Measurements from ENCODE around the gene IP6K1.

The IP6K1 gene

GRCh38 chr3:49745986-49746385, 40.4 kb downstream of the IP6K1 start:
- ATAC-seq (replicated peaks; ENCODE audit: extremely low read depth, poor library complexity, severe bottlenecking) (no peak), DNase-seq (ENCODE audit: low spot score in 2 of 2) (no peak)
- Mint-ChIP-seq H3K27ac (ENCODE audit: low read depth) (no peak overlapping the region), H3K36me3 (ENCODE audit: insufficient read depth) (peaks cover 30% of the 10 kb centered on the region), H3K9me3 (no peaks in the 10 kb centered on the region), H3K4me3 (no peak overlapping the region), H3K4me1 (peaks cover 26% of the 10 kb centered on the region), H3K27me3 (no peaks in the 10 kb centered on the region)

- H3K9me3 Mint-ChIP-seq = no peaks in the 10 kb centered on the region
- H3K4me1 Mint-ChIP-seq = peaks cover 15% of the 10 kb centered on the region
- H3K36me3 Mint-ChIP-seq (ENCODE audit: insufficient read depth) = peaks cover 36% of the 10 kb centered on the region
- no peak for DNase-seq (ENCODE audit: low spot score in 2 of 2)
- H3K27me3 Mint-ChIP-seq = no peaks in the 10 kb centered on the region
- no peak for ATAC-seq (replicated peaks; ENCODE audit: extremely low read depth, poor library complexity, severe bottlenecking)
- no peak overlapping the region for H3K4me3 Mint-ChIP-seq
- H3K27ac Mint-ChIP-seq (ENCODE audit: low read depth) = peak overlapping the region; percentile 23
These were observed 45.9 kb downstream of the IP6K1 start for GRCh38 chr3:49740427-49740826.

- no peak for DNase-seq (ENCODE audit: low spot score in 2 of 2)
- H3K4me1 Mint-ChIP-seq = peaks cover 5% of the 10 kb centered on the region
- H3K36me3 Mint-ChIP-seq (ENCODE audit: insufficient read depth) = peaks cover 38% of the 10 kb centered on the region
- no peak for ATAC-seq (replicated peaks; ENCODE audit: extremely low read depth, poor library complexity, severe bottlenecking)
- peak overlapping the region; percentile 33 for H3K27ac Mint-ChIP-seq (ENCODE audit: low read depth)
- no peaks in the 10 kb centered on the region for H3K9me3 Mint-ChIP-seq
- H3K4me3 Mint-ChIP-seq = no peak overlapping the region
- H3K27me3 Mint-ChIP-seq = no peaks in the 10 kb centered on the region
These were observed 48.2 kb downstream of the IP6K1 start for GRCh38 chr3:49738067-49738713.

GRCh38 chr3:49734752-49735151, 51.6 kb downstream of the IP6K1 start:
- Mint-ChIP-seq H3K27ac (ENCODE audit: low read depth) (no peak overlapping the region), H3K36me3 (ENCODE audit: insufficient read depth) (peaks cover 57% of the 10 kb centered on the region), H3K4me3 (no peak overlapping the region), H3K27me3 (no peaks in the 10 kb centered on the region), H3K4me1 (peaks cover 5% of the 10 kb centered on the region), H3K9me3 (no peaks in the 10 kb centered on the region)
- DNase-seq (ENCODE audit: low spot score in 2 of 2) (no peak), ATAC-seq (replicated peaks; ENCODE audit: extremely low read depth, poor library complexity, severe bottlenecking) (no peak)

GRCh38 chr3:49733551-49733950, 52.8 kb downstream of the IP6K1 start:
- ATAC-seq (replicated peaks; ENCODE audit: extremely low read depth, poor library complexity, severe bottlenecking) (no peak), DNase-seq (ENCODE audit: low spot score in 2 of 2) (no peak)
- H3K4me3 Mint-ChIP-seq = no peak overlapping the region
- no peaks in the 10 kb centered on the region for H3K27me3 Mint-ChIP-seq
- H3K9me3 Mint-ChIP-seq = no peaks in the 10 kb centered on the region
- H3K4me1 Mint-ChIP-seq = peaks cover 2% of the 10 kb centered on the region
- peaks cover 54% of the 10 kb centered on the region for H3K36me3 Mint-ChIP-seq (ENCODE audit: insufficient read depth)
- H3K27ac Mint-ChIP-seq (ENCODE audit: low read depth) = no peak overlapping the region

- DNase-seq (ENCODE audit: low spot score in 2 of 2) (no peak), ATAC-seq (replicated peaks; ENCODE audit: extremely low read depth, poor library complexity, severe bottlenecking) (no peak)
- H3K9me3 Mint-ChIP-seq = no peaks in the 10 kb centered on the region
- peaks cover 54% of the 10 kb centered on the region for H3K36me3 Mint-ChIP-seq (ENCODE audit: insufficient read depth)
- H3K4me3 Mint-ChIP-seq = no peak overlapping the region
- H3K27ac Mint-ChIP-seq (ENCODE audit: low read depth) = no peak overlapping the region
- no peaks in the 10 kb centered on the region for H3K27me3 Mint-ChIP-seq
- H3K4me1 Mint-ChIP-seq = no peaks in the 10 kb centered on the region
These were observed 53.7 kb downstream of the IP6K1 start for GRCh38 chr3:49732597-49732996.

GRCh38 chr3:49729966-49730609, 56.3 kb downstream of the IP6K1 start:
- Mint-ChIP-seq H3K4me1 (no peaks in the 10 kb centered on the region), H3K9me3 (no peaks in the 10 kb centered on the region), H3K27ac (ENCODE audit: low read depth) (no peak overlapping the region), H3K36me3 (ENCODE audit: insufficient read depth) (peaks cover 48% of the 10 kb centered on the region), H3K27me3 (no peaks in the 10 kb centered on the region), H3K4me3 (no peak overlapping the region)
- ATAC-seq (replicated peaks; ENCODE audit: extremely low read depth, poor library complexity, severe bottlenecking) (no peak), DNase-seq (ENCODE audit: low spot score in 2 of 2) (no peak)

- no peak for ATAC-seq (replicated peaks; ENCODE audit: extremely low read depth, poor library complexity, severe bottlenecking)
- no peak overlapping the region for H3K27ac Mint-ChIP-seq (ENCODE audit: low read depth)
- no peak for DNase-seq (ENCODE audit: low spot score in 2 of 2)
- no peak overlapping the region for H3K4me3 Mint-ChIP-seq
- no peaks in the 10 kb centered on the region for H3K27me3 Mint-ChIP-seq
- peaks cover 14% of the 10 kb centered on the region for H3K4me1 Mint-ChIP-seq
- H3K36me3 Mint-ChIP-seq (ENCODE audit: insufficient read depth) = peaks cover 52% of the 10 kb centered on the region
- H3K9me3 Mint-ChIP-seq = no peaks in the 10 kb centered on the region
These were observed 58.4 kb downstream of the IP6K1 start for GRCh38 chr3:49727924-49728361.

GRCh38 chr3:49727154-49727923, 59.0 kb downstream of the IP6K1 start:
- peaks cover 19% of the 10 kb centered on the region for H3K4me1 Mint-ChIP-seq
- H3K27ac Mint-ChIP-seq (ENCODE audit: low read depth) = no peak overlapping the region
- H3K27me3 Mint-ChIP-seq = no peaks in the 10 kb centered on the region
- no peak for DNase-seq (ENCODE audit: low spot score in 2 of 2)
- no peak overlapping the region for H3K4me3 Mint-ChIP-seq
- H3K9me3 Mint-ChIP-seq = no peaks in the 10 kb centered on the region
- no peak for ATAC-seq (replicated peaks; ENCODE audit: extremely low read depth, poor library complexity, severe bottlenecking)
- peaks cover 47% of the 10 kb centered on the region for H3K36me3 Mint-ChIP-seq (ENCODE audit: insufficient read depth)

- peaks cover 40% of the 10 kb centered on the region for H3K36me3 Mint-ChIP-seq (ENCODE audit: insufficient read depth)
- no peaks in the 10 kb centered on the region for H3K9me3 Mint-ChIP-seq
- ATAC-seq (replicated peaks; ENCODE audit: extremely low read depth, poor library complexity, severe bottlenecking) (no peak), DNase-seq (ENCODE audit: low spot score in 2 of 2) (no peak)
- no peak overlapping the region for H3K4me3 Mint-ChIP-seq
- H3K27ac Mint-ChIP-seq (ENCODE audit: low read depth) = no peak overlapping the region
- no peaks in the 10 kb centered on the region for H3K27me3 Mint-ChIP-seq
- peaks cover 19% of the 10 kb centered on the region for H3K4me1 Mint-ChIP-seq
These were observed 60.2 kb downstream of the IP6K1 start for GRCh38 chr3:49725906-49726681.

- H3K27ac Mint-ChIP-seq (ENCODE audit: low read depth) = peak overlapping the region; percentile 96
- peaks cover 41% of the 10 kb centered on the region for H3K36me3 Mint-ChIP-seq (ENCODE audit: insufficient read depth)
- H3K4me3 Mint-ChIP-seq = peak overlapping the region; percentile 86
- H3K27me3 Mint-ChIP-seq = no peaks in the 10 kb centered on the region
- no peaks in the 10 kb centered on the region for H3K9me3 Mint-ChIP-seq
- H3K4me1 Mint-ChIP-seq = peaks cover 32% of the 10 kb centered on the region
- ATAC-seq (replicated peaks; ENCODE audit: extremely low read depth, poor library complexity, severe bottlenecking) = peak; percentile 7
- no peak for DNase-seq (ENCODE audit: low spot score in 2 of 2)
These were observed 61.8 kb downstream of the IP6K1 start for GRCh38 chr3:49724586-49724985.
